Measurements from ENCODE around the gene CELSR2.
"Not testable (repeated sequence)": the region's sequence is repeated elsewhere in the genome, so short reads cannot be mapped to it uniquely, and the experiment has no call there.

Gene CELSR2

DNA sequence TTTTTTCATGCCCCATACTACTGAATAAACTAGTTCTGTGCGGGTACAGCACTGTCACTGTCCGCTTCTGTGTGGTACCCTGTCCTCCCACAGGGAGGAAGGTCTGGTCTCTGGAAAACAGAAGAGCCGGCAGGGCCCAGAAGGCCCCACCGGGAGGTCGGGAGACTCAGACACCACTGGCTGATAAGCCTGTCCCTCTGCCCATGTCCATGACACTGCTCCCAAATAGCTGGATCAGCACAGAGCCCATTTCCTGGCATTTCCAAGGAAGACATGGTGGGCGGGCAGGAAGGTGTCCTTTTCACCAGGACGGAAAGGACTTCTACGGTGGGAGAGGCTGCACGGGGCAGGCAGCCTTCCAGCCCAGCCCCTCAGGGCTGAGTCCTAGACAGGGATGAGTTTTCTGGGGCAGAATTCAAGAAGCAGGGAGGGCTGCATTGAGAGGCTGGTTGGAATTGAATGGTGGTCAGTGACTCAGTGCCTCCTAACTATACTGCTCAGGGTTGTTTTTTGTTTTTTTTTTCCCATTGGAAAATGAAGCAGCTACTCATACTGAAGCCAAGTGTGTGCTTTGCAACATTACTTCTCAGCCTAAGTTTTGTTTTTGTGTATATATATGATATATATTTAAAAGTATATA, 26.5 kb downstream of the CELSR2 start:
- peaks cover 28% of the 10 kb centered on the region for H3K4me1 ChIP-seq
- peak overlapping the region; percentile 18; the same call in 1 of the 2 replicates for H3K9ac ChIP-seq
- H3K27ac ChIP-seq = no peak overlapping the region
- no peaks in the 10 kb centered on the region for H3K27me3 ChIP-seq
- peaks cover 58% of the 10 kb centered on the region for H3K36me3 ChIP-seq
- no peak for TF ChIP-seq Cebpa-rat (IDR thresholded peaks at IDR 0.05)
- no peak overlapping the region for H3K4me2 ChIP-seq
- H3K4me3 ChIP-seq = no peak overlapping the region
- H3K9me3 ChIP-seq = no peaks in the 10 kb centered on the region
- no peaks in the 10 kb centered on the region for H4K20me1 ChIP-seq

DNA sequence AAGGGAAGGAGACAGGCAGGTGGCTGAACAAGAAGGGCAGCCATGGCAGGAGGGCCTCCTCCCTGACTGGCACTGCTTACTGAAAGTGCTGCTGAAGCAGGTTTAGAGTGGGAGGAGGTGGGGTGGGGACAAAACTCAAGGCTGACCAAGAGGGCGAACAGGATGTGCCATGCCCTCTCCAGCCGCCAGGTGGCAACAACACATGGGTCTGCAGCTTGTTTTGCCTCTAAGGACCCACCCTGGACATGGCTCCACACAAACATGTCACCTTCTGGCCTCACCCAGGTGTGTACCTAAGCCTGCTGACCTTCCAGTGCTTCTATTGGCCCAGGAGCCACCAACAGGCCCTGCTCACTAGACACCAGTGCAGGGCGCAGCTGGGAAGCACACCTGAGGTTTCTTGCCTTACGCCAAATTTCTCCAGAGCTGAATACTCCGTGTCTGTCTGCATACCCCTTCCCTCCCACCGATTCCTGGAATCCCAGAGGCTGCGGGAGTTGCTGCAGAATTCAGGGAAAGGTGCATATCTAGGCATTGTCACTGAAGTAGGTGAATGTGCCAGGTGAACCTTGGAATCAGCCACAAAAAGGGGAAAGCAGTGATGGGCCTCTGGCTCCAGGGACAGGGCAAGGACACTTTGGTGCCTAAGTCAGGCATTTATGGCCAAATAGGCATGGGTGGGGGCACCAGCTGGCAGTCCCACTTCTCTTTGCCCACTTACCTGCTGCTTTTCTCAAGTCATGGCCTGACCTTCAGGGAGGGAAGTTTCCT, 28.3 kb downstream of the CELSR2 start:
- Histone ChIP-seq H3K9ac (no peak overlapping the region), H3K9me3 (no peaks in the 10 kb centered on the region), H3K4me1 (peaks cover 44% of the 10 kb centered on the region), H3K27ac (no peak overlapping the region), H4K20me1 (no peaks in the 10 kb centered on the region), H3K27me3 (no peaks in the 10 kb centered on the region), H3K4me2 (no peak overlapping the region), H3K36me3 (peaks cover 42% of the 10 kb centered on the region), H3K4me3 (no peak overlapping the region)
- no peak for TF ChIP-seq Cebpa-rat (IDR thresholded peaks at IDR 0.05)

DNA sequence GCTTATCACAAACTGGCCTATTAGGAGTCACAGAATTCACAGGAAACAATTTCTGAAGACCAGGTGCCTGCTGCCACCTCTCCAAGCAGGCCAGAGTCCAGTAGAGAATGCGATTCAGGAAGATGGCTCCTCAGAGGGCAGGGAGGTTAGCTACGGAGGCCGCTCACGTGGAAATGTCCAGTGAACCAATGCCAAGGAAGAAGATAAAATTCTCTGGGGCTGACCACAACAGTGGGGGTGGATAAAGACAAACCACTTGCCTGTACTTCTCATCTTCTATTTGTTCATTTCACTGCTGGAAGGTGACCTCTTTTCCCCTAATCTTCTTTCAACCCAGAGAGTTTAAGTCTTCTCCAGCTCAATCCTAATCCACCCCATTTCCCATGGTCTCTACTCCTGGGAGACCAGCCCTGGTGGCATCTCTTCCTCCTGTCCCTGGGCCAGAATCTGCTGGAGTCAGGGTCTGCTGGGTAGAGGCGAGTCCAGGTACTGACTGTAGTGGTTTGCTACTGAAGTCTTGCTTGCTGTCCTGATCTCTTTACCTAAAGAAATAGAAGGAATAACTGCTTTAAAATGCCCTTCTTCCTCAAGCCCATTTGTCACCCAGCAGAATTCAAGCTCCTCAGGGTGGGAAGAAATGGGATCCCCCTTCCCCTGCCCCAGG, 30.4 kb downstream of the CELSR2 start:
- no peaks in the 10 kb centered on the region for H3K9me3 ChIP-seq
- H3K27ac ChIP-seq = no peak overlapping the region
- TF ChIP-seq Cebpa-rat (IDR thresholded peaks at IDR 0.05) = no peak
- no peaks in the 10 kb centered on the region for H4K20me1 ChIP-seq
- H3K27me3 ChIP-seq = no peaks in the 10 kb centered on the region
- peaks cover 35% of the 10 kb centered on the region for H3K36me3 ChIP-seq
- 0 out of 2 replicates have a peak overlapping the region, but pooled peaks have one; percentile 48 for H3K9ac ChIP-seq
- H3K4me3 ChIP-seq = no peak overlapping the region
- H3K4me1 ChIP-seq = peaks cover 47% of the 10 kb centered on the region
- no peak overlapping the region for H3K4me2 ChIP-seq

DNA sequence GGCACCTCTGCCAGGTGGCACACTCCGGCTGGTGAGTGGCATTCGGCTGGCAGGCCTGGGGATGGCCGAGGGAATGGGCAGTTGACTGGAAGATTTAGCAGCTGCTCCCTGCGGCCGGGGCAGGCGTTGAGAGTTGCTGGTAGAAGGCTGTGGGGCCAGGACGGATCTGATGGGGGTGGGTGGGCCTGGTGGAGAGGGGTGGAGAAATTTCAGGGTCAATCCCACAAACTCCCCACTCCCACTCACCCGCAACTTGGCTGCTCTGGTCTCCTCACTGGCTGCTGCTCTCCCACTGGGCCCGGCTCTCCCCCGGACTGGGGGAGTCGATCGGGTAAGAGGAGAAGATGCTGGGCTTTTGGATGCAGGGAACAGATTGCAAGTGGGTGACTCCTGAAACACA, 31.5 kb downstream of the CELSR2 start:
- Histone ChIP-seq H3K9me3 (no peaks in the 10 kb centered on the region), H3K36me3 (peaks cover 31% of the 10 kb centered on the region), H3K9ac (0 out of 2 replicates have a peak overlapping the region, but pooled peaks have one; percentile 48), H3K27ac (no peak overlapping the region), H3K4me3 (no peak overlapping the region), H3K4me2 (peak overlapping the region; percentile 97; the same call in 1 of the 2 replicates), H3K4me1 (peaks cover 40% of the 10 kb centered on the region), H3K27me3 (no peaks in the 10 kb centered on the region), H4K20me1 (no peaks in the 10 kb centered on the region)
- no peak for TF ChIP-seq Cebpa-rat (IDR thresholded peaks at IDR 0.05)

- H4K20me1 ChIP-seq = no peaks in the 10 kb centered on the region
- peak overlapping the region; percentile 85; the same call in 1 of the 2 replicates for H3K27ac ChIP-seq
- H3K4me3 ChIP-seq = peak overlapping the region; percentile 73
- peaks cover 30% of the 10 kb centered on the region for H3K36me3 ChIP-seq
- H3K27me3 ChIP-seq = no peaks in the 10 kb centered on the region
- H3K4me2 ChIP-seq = peak overlapping the region; percentile 97
- peak overlapping the region; percentile 74 for H3K9ac ChIP-seq
- no peaks in the 10 kb centered on the region for H3K9me3 ChIP-seq
- H3K4me1 ChIP-seq = peaks cover 40% of the 10 kb centered on the region
- no peak for TF ChIP-seq Cebpa-rat (IDR thresholded peaks at IDR 0.05)
Measured at GRCh38 chr1:109281680-109282496, 32.5 kb downstream of the CELSR2 start.

- H3K9ac ChIP-seq = peak overlapping the region; percentile 74
- H3K27me3 ChIP-seq = no peaks in the 10 kb centered on the region
- TF ChIP-seq Cebpa-rat (IDR thresholded peaks at IDR 0.05) = no peak
- peaks cover 30% of the 10 kb centered on the region for H3K36me3 ChIP-seq
- H4K20me1 ChIP-seq = no peaks in the 10 kb centered on the region
- peak overlapping the region; percentile 85; the same call in 1 of the 2 replicates for H3K27ac ChIP-seq
- H3K4me2 ChIP-seq = peak overlapping the region; percentile 97
- peaks cover 40% of the 10 kb centered on the region for H3K4me1 ChIP-seq
- H3K4me3 ChIP-seq = peak overlapping the region; percentile 73
- H3K9me3 ChIP-seq = no peaks in the 10 kb centered on the region
Measured at GRCh38 chr1:109282497-109282951, 33.2 kb downstream of the CELSR2 start.

DNA sequence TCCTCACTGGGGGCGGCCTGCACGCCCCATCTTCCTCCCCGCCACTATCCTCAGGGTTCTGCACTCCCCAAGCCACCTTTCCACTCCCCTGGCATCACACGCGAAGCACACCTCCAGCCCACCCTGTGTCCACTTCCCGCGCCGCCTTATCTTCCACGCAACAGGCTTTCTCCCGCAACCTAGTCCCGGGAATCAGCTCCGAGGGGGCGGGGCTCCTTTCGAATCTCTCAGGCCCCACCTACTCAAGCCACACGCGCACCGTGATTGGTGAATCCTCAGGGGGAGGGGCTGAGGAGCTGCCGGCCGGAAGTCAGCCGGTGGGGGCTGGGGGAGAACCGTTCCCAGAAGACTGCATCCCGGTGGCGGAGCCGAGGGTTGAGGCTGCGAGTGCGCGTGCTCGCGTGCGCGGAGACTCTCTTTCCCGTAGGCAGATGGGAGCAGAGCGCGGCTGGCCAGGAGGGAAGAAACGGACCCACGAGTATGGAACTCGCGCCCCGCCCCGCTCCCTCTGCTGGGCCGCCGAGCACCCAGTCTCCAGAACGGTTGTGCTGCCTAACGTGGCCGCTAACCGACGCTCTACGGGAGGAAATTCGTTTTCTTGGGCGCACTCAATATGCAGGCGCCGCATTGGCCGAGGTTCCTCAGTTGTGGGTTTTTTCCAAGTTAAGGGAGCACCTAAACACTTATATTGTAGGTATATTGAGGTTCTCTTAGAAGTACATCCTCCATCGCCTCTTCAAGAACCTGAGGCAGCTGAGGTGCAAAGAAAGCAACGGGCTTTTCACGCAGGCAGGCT, 33.8 kb downstream of the CELSR2 start, which contains the start of gene PSRC1:
PSRC1 (minus strand) TSS at position 194 of the 796 bp plus-strand sequence.
- Histone ChIP-seq H4K20me1 (no peaks in the 10 kb centered on the region), H3K9me3 (no peaks in the 10 kb centered on the region), H3K36me3 (peaks cover 25% of the 10 kb centered on the region), H3K27me3 (no peaks in the 10 kb centered on the region), H3K4me1 (peaks cover 40% of the 10 kb centered on the region), H3K9ac (peak within 1 kb of the TSS; percentile 74), H3K4me3 (peak within 1 kb of the TSS; percentile 73), H3K27ac (peak within 1 kb of the TSS; percentile 85), H3K4me2 (peak within 1 kb of the TSS; percentile 97)
- TF ChIP-seq Cebpa-rat (IDR thresholded peaks at IDR 0.05) = no peak

DNA sequence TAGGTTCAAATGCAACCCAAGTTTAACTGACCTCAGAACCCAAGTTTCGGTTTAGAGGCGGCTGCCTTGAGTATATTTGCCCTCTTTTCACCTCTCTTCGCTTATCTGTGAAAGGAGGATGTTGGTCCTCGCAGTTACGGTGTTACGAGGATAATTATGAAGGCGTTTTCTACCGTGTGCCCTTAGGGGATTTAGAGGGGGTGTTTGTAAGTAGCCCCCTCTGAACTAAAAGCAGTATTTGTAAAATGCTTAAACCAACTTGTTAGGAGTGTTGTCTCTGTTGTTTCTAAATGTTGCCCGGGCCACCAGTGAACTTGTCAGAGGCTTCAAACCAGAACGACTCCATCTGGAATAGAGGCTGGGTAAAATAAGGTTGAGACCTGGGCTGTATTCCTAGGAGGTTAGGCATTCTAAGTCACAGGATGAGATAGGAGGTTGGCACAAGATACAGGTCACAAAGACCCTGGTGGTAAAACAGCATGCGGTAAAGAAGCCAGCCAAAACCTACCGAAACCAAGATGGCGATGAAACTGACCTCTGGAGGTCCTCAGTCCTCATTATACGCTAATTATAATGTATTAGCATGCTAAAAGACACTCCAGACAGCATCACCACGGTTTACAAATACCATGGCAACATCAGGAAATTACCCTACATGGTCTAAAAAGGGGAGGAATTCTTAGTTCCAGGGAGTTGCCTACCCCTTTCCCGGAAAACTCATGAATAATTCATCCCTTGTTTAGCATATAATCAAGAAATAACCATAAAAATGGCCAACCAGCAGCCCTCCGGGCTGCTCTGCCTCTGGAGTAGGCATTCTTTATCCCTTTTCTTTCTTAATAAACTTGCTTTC, 34.6 kb downstream of the CELSR2 start:
- Histone ChIP-seq H4K20me1 (no peaks in the 10 kb centered on the region), H3K36me3 (peaks cover 16% of the 10 kb centered on the region), H3K27me3 (no peaks in the 10 kb centered on the region), H3K4me2 (peak overlapping the region; percentile 97), H3K4me3 (peak overlapping the region; percentile 73), H3K27ac (peak overlapping the region; percentile 85), H3K9ac (peak overlapping the region; percentile 74), H3K4me1 (peaks cover 40% of the 10 kb centered on the region), H3K9me3 (no peaks in the 10 kb centered on the region)
- no peak for TF ChIP-seq Cebpa-rat (IDR thresholded peaks at IDR 0.05)

GRCh38 chr1:109286762-109287161, 37.4 kb downstream of the CELSR2 start:
- not testable (repeated sequence) for H3K27ac ChIP-seq, H3K27me3 ChIP-seq, H3K36me3 ChIP-seq, H3K4me2 ChIP-seq, H3K4me3 ChIP-seq, H3K9ac ChIP-seq, H4K20me1 ChIP-seq, H3K9me3 ChIP-seq
- peaks cover 22% of the 10 kb centered on the region for H3K4me1 ChIP-seq

Measured in BLaER1 (cell line).